DOHH2 (cell line): Measurements from ENCODE around the gene GAPT.

Source experiments
- H3F3A ChIP-seq: fragments of 200-600 bp; sonication (generic), shearing (Covaris generic); 2 replicates; pipeline ENCODE4 v1.6.0; 2016; ENCODE audit warnings: antibody characterized with exemption, mild to moderate bottlenecking; ENCODE audit not compliant: control insufficient read depth, insufficient read depth
- H3K27ac ChIP-seq: fragments of 200-600 bp; sonication (generic); 2 replicates; pipeline ENCODE4 v1.5.1; 2014; ENCODE audit warnings: low read depth, mild to moderate bottlenecking, low read length, moderate library complexity
- H3K27me3 ChIP-seq: fragments of 200-600 bp; sonication (generic); 2 replicates; pipeline ENCODE4 v1.6.1; 2014; ENCODE audit warnings: mild to moderate bottlenecking, low read length, mixed read lengths; ENCODE audit not compliant: control insufficient read depth
- H3K36me3 ChIP-seq: fragments of 200-600 bp; sonication (generic); 2 replicates; pipeline ENCODE4 v1.6.1; 2014; ENCODE audit warnings: mild to moderate bottlenecking, low read length, moderate library complexity, mixed read lengths; ENCODE audit not compliant: control insufficient read depth
- H3K4me1 ChIP-seq: fragments of 200-600 bp; sonication (generic); 2 replicates; pipeline ENCODE4 v1.6.1; 2014; ENCODE audit warnings: mild to moderate bottlenecking, low read length, mixed read lengths; ENCODE audit not compliant: control insufficient read depth
- H3K4me2 ChIP-seq: fragments of 200-600 bp; sonication (generic); 2 replicates; pipeline ENCODE4 v1.6.0; 2014; ENCODE audit warnings: mild to moderate bottlenecking, low read length, moderate library complexity
- H3K4me3 ChIP-seq: fragments of 200-600 bp; sonication (generic); 2 replicates; pipeline ENCODE4 v1.5.1; 2014; ENCODE audit warnings: mild to moderate bottlenecking, low read length, mixed read lengths
- H3K79me2 ChIP-seq: fragments of 200-600 bp; sonication (generic); 2 replicates; pipeline ENCODE4 v1.6.1; 2014; ENCODE audit warnings: mild to moderate bottlenecking, low read length, mixed read lengths; ENCODE audit not compliant: control insufficient read depth
- H3K9me2 ChIP-seq: fragments of 200-600 bp; sonication (generic); replicated peaks from 2 replicates; pipeline ENCODE4 v1.6.1; 2014; ENCODE audit warnings: mild to moderate bottlenecking, low read length, mixed read lengths; ENCODE audit not compliant: control insufficient read depth
- H3K9me3 ChIP-seq: fragments of 200-600 bp; sonication (generic); 2 replicates; pipeline ENCODE4 v1.6.1; 2014; ENCODE audit warnings: antibody characterized with exemption, low read length, mixed read lengths; ENCODE audit not compliant: control insufficient read depth, insufficient read depth
- H4K20me1 ChIP-seq: fragments of 200-600 bp; sonication (generic); 2 replicates; pipeline ENCODE4 v1.6.0; 2014; ENCODE audit warnings: low read depth, mild to moderate bottlenecking, antibody characterized with exemption, low read length, moderate library complexity; ENCODE audit not compliant: control insufficient read depth, insufficient read depth
- CTCF ChIP-seq: fragments of 200-600 bp; sonication (generic); IDR thresholded peaks from one replicate; pipeline ENCODE4 v1.5.1; 2014; ENCODE audit warnings: antibody characterized with exemption, mild to moderate bottlenecking, low read depth, low read length; ENCODE audit not compliant: poor library complexity, severe bottlenecking
- EZH2phosphoT487 ChIP-seq: fragments of 200-600 bp; sonication (generic); IDR thresholded peaks from 2 replicates; pipeline ENCODE4 v1.6.1; 2017; ENCODE audit warnings: borderline replicate concordance, mild to moderate bottlenecking, antibody characterized with exemption, low read length, moderate library complexity, mixed read lengths

Gene GAPT

GRCh38 chr5:58477760-58478376 lies 13.4 kb upstream of the GAPT start:
- H4K20me1 ChIP-seq: no peaks in the 10 kb centered on the region
- no peaks in the 10 kb centered on the region for H3K27me3 ChIP-seq
- H3F3A ChIP-seq: no peaks in the 10 kb centered on the region
- H3K36me3 ChIP-seq: no peaks in the 10 kb centered on the region
- no peak overlapping the region for H3K27ac ChIP-seq
- peaks cover 8% of the 10 kb centered on the region; the same call in 1 of the 2 replicates for H3K9me3 ChIP-seq
- H3K79me2 ChIP-seq: no peaks in the 10 kb centered on the region
- TF ChIP-seq CTCF (peak; percentile 48), EZH2phosphoT487 (no peak)
- no peak overlapping the region for H3K4me3 ChIP-seq
- H3K4me2 ChIP-seq: no peak overlapping the region
- no peaks in the 10 kb centered on the region for H3K9me2 ChIP-seq
- H3K4me1 ChIP-seq: no peaks in the 10 kb centered on the region

DNA sequence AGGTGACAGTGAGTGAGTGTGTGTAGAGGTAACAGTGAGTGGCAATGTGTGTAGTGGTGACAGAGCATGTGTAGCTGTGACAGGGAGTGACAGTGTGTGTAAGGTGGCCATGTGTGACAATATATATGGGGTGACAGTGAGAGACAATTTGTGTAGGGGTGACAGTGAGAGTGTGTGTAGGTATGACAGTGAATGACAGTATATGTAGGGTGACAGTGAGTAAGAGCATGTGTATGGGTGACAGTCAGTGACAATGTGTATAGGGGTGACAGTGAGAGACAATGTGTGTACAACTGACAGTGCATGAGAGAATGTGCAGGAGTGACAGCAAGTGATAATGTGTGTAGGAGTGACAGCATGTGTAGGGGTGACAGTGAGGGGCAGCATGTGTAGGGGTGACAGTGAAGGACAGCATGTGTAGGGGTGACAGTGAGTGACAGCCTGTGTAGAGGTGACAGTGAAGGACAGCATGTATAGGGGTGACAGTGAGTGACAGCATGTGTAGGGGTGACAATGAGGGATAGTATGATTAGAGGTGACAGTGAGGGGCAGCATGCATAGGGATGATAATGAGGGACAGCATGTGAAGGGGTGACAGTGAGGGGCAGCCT lies 10.1 kb upstream of the GAPT start:
- Histone ChIP-seq H3K79me2 (no peaks in the 10 kb centered on the region), H4K20me1 (no peaks in the 10 kb centered on the region), H3K9me3 (no peaks in the 10 kb centered on the region), H3K36me3 (no peaks in the 10 kb centered on the region), H3K9me2 (no peaks in the 10 kb centered on the region), H3K4me3 (no peak overlapping the region), H3K27ac (no peak overlapping the region), H3K4me2 (no peak overlapping the region), H3K4me1 (peaks cover 1% of the 10 kb centered on the region), H3K27me3 (no peaks in the 10 kb centered on the region), H3F3A (no peaks in the 10 kb centered on the region)
- no peak for TF ChIP-seq CTCF
- no peak for TF ChIP-seq EZH2phosphoT487

GRCh38 chr5:58481828-58482227 lies 9.4 kb upstream of the GAPT start:
- H3K79me2 ChIP-seq: no peaks in the 10 kb centered on the region
- H3K9me2 ChIP-seq: no peaks in the 10 kb centered on the region
- H3K36me3 ChIP-seq: no peaks in the 10 kb centered on the region
- H3K4me1 ChIP-seq: peaks cover 6% of the 10 kb centered on the region
- no peak for TF ChIP-seq CTCF
- no peak for TF ChIP-seq EZH2phosphoT487
- H3K27me3 ChIP-seq: no peaks in the 10 kb centered on the region
- H3F3A ChIP-seq: no peaks in the 10 kb centered on the region
- H3K4me3 ChIP-seq: no peak overlapping the region
- no peak overlapping the region for H3K27ac ChIP-seq
- H4K20me1 ChIP-seq: no peaks in the 10 kb centered on the region
- H3K4me2 ChIP-seq: no peak overlapping the region
- H3K9me3 ChIP-seq: no peaks in the 10 kb centered on the region
